ENCODE results near the gene LRFN4. TPM values are rescaled to one million over a fixed set of nuclear protein-coding genes. Genes with fewer than 3 reads are reported as not detected.

The LRFN4 gene
- total RNA-seq, 1 donor from 2014 or later: 14.5 TPM

DNA sequence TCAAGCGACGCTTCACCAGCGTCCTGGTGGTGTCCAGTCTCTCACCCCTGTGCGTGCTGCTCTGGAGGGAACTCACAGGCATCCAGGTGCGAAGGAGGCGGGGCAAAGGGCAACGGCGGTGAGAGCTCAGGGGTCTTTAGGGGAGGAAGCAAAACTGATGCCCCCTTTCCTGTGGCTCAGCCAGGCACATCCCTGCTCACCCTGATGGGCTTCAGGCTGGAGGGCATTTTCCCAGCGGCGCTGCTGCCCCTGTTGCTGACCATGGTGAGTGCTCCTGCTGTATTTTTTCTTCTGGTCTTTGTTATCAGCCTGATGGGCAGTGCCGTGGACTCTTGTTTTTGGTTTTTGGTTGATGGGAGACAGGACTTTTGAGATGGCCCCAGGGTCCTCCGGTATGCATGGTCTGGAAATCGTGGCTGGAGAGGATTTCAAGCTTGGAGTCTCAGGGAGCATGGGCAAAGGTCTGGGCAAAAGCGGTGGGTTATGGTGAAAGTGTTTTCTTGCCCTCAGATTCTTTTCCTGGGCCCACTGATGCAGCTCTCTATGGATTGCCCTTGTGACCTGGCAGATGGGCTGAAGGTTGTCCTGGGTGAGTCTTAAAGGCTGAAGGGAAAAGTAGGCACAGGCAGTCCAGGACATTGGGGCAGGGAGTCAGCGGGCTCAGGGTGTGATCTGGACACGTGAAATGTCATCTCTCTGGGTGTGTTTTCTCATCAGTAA, 12.9 kb upstream of the LRFN4 start:
- intact Hi-C loops (cut with DNase I): no loop called here
- ATAC-seq (no peak), DNase-seq (ENCODE audit: low spot score) (no peak)

DNA sequence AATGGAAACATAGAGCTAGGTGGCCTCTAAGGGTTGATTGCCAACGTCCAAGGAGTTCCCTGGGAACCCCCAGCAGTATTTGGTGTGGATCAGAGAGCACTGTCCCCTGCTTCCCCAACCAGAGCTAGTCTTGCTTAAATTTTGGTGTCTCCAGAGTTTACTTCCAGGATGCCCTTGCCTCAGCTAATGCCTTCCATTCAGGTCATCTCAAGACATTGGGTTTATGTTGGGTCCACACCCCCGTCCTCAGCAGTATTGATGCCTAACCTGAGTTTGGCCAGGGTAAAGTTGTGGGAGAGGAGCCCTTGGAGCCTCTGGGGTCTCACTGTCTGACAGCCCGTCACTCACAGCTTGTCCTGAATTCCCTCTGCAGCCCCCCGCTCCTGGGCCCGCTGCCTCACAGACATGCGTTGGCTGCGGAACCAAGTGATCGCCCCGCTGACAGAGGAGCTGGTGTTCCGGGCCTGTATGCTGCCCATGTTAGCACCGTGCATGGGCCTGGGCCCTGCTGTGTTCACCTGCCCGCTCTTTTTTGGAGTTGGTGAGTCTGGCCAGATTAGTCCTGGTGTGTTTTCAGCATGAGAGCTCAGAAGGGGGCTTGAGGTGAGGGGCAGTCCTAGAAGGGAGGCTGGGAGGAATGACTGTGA, 12.2 kb upstream of the LRFN4 start:
- intact Hi-C loops (cut with DNase I): no loop called here
- ATAC-seq: no peak
- peak; percentile 57 for DNase-seq (ENCODE audit: low spot score)

DNA sequence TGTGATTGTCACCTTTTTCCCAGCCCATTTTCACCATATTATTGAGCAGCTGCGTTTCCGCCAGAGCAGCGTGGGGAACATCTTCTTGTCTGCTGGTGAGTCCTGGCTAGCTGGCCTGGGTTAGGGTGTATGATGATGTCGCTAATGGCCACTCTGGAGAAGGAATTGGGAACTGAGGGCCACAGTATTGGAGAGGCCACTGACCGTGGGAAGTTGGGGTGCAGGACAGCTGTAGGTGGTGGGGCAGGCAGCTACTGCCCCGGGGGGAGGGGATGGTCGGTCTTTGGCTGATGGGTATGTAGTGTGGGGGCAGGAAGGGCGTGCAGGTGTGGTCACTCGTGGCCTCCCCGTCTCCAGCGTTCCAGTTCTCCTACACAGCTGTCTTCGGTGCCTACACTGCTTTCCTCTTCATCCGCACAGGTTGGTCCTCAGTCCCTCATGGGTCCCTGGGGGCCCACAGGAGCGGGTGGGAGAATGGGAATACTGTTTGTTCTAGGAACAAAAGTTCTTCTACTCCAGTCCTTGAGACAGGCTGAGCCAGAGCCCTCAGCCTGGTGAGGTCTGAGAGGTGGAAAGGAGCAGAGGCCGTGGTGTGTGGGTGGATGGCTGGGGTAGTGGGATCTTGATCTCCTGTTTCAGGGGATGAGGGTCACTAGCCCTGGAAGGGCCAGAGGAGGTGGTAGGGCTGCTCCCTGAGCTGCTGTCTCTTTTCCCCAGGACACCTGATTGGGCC, 11.6 kb upstream of the LRFN4 start:
- intact Hi-C loops (cut with DNase I): no loop called here
- ATAC-seq (no peak), DNase-seq (ENCODE audit: low spot score) (peak; percentile 53)

DNA sequence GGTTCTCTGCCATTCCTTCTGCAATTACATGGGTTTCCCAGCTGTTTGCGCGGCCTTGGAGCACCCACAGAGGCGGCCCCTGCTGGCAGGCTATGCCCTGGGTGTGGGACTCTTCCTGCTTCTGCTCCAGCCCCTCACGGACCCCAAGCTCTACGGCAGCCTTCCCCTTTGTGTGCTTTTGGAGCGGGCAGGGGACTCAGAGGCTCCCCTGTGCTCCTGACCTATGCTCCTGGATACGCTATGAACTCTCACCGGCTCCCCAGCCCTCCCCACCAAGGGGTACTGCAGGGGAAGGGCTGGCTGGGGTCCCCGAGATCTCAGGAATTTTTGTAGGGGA, 11.0 kb upstream of the LRFN4 start:
- DNase-seq (ENCODE audit: low spot score) (peak; percentile 50), ATAC-seq (no peak)
- intact Hi-C loops (cut with DNase I): no loop called here

DNA sequence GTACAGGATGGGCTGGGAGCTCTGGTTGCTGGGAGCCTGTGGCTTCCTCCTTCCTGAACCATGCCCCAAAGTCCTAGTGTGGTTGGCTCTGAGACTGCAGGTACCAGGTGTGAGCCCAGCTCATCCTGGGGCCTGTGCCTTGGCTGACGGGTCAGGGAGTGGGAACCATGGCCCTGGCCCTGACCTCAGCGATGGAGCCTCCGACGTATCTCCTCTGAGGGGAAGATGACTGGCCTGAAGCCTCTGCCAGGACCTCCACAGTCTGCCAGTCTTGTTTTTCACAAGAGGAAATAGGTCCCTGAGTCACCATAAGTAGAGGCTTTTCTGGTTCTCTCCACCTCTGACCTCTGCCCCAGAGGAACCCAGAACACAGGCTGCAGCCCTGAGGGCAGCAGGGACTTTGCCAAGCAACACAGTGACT, 10.2 kb upstream of the LRFN4 start:
- ATAC-seq: no peak
- intact Hi-C loops (cut with DNase I): no loop called here
- peak; percentile 55 for DNase-seq (ENCODE audit: low spot score)

DNA sequence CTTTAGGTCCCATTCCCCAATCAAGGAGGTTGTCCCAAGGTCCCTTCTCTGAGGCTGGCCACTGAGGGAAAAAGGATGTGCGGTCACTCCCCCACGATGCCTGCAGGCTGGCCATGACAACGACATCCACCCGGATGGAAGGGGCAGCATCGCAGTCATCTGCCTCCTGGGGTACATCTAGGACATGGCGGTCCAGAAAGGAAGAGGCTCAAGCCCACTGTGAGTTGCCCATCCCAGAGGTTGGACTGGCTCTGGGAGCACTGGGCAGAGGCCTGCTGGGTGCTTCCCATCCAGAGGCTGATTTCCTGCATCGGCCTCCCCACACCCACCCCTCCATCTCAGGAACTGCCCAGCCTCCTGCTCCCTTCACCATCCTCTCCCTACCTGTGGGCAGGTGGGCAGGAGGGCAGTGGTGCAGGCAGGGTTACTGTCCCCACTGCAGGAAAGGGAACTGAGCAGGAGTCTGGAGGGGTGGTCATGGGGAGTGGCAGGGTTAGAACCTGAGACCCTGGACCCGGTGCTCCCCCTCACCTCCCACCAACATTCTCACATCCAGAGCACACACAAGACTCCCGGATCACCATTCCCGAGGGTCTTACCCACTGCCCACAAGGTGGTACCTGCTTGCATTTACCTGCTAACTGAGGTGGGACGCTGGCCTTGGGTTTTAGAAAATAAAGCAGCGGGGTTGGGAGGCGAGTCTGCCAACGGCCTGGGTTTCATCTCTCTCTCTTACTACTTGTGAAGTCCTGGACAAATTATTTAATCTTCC, 9.2 kb upstream of the LRFN4 start:
- peak; percentile 49 for DNase-seq (ENCODE audit: low spot score)
- ATAC-seq: no peak
- intact Hi-C loops (cut with DNase I): no loop called here

DNA sequence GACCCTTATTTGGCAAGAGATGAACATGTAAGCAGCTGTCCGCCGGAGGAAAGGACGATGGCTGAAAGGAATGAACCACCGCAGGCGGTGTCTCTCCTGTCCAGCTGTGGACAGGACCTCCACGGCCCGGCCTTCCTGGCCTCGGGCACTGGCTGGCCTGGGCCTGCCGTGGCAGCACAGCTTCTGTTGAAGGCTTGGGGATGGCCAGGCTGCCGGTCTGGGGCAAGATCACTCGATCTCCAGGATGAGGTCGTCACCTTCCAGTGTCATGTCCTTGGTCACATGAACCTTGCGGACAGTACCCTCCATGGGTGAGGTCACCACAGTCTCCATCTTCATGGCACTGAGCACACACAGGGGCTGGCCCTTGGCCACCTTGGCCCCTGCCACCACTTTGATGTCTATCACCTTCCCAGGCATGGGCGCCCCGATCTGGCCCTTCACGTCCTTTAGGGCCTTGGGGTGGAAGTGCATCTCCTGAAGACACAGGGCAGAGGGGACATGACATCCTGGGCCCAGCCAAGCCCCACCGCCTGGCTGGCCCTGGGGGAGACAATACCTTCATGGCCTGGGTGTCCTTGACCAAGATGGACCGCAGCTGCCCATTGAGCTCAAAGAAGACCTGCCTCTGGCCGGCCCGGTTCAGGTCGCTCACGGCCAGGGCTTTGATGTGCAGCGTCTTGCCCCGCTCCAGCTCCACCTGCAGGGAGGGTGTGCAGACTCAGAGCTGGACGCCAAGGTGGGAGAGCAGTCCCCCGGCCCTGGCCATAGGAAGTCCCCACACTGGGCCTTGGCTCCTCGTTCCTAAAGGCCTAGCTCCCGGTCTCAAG, 8.0 kb upstream of the LRFN4 start:
- ATAC-seq: no peak
- DNase-seq (ENCODE audit: low spot score): peak; percentile 59
- intact Hi-C loops (cut with DNase I): no loop called here

DNA sequence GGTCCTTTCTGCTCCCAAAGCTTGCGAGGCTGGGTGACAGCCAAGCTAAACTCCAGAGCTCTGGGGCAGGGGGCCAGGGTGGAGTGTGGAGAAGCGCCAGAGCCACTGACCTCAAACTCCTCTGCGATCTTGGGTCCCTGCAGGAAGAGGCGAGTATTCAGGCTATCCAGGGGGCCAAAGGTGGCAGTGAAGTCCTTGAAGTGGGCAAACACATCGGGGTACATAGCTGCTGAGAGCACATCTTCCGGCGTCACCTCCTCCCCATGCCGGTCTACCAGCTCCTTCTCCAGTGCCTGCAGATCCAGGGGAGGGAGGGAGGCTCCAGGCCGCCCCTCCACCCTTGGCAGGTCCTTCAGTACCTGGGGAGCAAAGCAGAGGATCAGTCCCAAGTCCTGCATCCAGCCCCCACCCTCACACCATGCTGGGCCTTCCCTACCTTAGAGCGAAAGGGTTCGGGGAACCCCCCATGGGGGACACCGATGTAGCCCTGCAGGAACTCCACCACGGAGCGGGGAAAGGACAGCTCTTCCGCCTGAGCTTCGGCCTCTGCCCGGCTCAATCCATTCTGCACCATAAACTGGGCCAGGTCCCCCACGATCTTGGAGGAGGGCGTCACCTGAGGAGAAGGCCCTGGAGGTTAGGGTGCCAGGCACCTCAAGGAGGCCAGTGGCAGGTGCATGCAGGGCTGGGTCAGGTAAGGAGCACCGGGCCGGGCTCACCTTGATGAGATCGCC, 7.2 kb upstream of the LRFN4 start:
- intact Hi-C loops (cut with DNase I): no loop called here
- DNase-seq (ENCODE audit: low spot score) (peak; percentile 58), ATAC-seq (no peak)

DNA sequence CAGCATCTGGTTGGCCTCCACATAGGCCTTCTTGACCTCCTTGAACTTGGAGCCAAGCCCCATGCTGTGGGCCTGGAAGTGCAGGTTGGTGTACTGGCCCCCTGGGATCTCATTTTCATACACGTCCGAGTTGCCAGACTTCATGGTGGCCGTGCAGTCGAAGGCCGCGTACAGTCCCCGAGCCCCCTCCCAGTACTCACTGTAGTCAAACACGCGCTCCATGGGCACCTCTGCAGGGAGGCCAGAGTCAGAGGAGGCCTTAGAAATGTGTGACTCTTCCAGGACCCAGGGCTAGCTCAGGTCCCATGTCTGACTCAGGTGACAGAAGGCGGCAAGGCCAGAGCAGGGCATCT, 6.7 kb upstream of the LRFN4 start:
- ATAC-seq (no peak), DNase-seq (ENCODE audit: low spot score) (peak; percentile 57)
- intact Hi-C loops (cut with DNase I): no loop called here

DNA sequence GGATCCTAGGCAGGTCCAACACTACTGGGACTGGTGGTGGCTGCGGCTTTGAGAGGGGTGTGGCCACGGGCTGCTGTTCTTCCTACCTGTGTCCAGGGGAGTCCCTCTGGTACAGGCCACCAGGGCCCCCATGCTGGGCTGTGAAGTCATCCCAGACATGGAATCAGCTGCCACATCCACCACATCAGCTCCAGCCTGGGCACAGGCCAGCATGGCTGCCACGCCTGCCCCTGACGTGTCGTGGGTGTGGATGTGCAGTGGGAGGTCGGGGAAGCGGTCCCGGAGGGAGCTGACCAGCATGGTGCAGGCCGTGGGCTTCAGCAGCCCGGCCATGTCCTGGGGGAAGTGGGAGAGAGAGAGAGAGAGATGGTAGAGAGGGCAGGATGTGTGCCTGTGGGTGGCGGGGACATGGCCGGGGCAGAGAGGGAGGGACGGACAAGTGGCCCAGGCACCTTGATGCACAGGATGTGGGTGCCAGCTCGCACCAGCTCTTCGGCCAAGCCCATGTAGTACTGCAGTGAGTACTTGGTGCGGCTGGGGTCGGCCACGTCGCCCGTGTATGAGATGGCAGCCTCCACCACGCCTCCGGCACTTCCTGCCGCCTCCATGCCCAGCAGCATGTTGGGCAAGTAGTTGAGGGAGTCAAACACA, 6.2 kb upstream of the LRFN4 start:
- DNase-seq (ENCODE audit: low spot score) (peak; percentile 54), ATAC-seq (no peak)
- intact Hi-C loops (cut with DNase I): no loop called here

DNA sequence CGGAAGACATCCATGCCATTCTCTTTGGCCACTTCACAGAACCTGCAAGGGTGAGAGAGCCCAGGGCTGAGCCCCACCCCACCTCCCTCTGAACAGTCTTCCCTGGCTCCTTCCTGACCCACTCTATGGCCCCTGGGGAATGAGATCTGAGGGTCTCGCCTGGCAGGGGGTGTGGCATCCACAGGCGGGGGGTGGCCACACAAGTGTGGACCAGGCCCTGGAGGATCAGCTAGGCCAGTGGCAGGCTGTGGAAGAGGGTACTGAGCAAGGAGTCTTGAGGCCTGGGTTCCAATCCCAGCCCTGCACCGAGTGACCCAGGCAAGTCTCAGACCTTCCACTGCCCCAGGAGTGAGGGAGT, 5.6 kb upstream of the LRFN4 start:
- no peak for ATAC-seq
- intact Hi-C loops (cut with DNase I): no loop called here

DNA sequence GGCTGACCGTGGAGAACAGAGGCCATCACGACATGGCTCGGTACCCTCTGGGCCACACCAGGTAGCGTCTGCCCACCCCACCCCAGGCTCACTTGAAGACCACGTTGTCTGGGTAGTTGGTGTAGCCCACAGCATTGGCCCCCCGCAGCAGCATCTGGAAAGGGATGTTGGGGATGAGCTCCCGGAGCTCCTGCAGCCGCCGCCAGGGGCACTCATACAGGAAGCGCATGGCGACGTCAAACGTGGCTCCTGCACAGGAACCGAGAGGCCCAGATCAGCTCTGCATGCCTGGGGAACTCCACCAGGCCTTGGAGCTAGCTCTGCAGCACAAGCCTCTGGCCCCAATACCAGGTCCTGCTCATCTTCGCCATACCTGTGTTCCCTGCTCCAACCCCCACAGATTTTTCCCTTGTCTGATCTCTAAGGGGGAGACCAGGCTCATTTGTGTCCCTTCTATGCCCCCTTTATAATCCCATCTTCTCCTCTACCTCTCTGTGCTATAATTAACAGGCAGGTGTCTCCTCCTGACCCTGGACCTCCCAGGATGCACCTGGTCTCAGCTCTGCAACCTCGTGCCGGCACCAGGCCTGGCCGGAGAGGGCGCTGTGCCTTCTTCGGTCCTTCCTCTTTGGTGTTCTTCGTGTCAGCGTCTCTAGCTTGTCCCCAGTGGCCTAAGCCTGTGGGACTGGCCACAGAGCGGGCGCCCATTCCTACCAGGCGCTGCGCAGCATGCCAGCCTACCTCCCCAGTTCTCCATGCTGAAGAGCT, 5.0 kb upstream of the LRFN4 start:
- intact Hi-C loops (cut with DNase I): no loop called here
- no peak for ATAC-seq
- DNase-seq (ENCODE audit: low spot score): peak; percentile 58

More for the DNA sequence above, 5.6 kb upstream of the LRFN4 start:
- DNase-seq (ENCODE audit: low spot score): peak; percentile 39

DNA sequence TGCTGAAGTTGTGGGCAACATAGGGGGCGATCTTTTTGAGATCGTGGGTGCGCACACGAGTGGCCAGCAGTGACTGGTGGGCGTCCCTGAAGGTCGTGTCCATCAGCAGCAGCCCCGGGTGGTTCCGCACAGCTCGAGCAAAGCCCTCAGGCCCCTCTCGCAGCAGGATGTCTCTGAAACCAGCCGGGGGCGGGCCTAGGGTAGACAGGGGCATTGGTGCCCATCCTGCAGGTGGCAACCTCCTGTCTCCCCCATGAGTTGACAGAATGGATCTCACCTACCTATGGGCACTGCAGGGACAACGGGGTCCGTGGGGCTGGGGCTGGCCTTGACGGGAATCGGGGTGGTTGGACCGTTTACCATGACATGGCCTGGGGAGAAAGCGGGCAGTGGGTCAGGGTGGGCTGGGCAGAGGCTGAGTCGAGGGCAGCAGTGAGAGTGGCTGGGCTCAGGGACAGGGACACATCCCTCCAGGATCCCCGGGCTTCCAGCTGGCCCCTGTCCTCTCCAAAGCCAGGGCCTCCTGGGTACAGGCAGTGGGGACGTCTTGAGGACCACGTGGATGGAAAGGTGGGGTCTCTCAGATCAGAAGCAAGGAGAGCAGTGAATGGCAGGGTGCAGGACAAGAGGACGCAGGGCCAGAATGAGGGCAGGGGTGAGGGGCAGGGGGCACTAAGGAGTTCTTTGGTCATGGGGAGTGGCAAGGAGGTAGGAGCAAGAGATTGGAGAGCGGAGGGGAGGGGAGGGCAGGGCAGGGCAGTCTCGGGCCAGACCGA, 4.2 kb upstream of the LRFN4 start:
- no peak for ATAC-seq
- intact Hi-C loops (cut with DNase I): no loop called here
- DNase-seq (ENCODE audit: low spot score): peak; percentile 59

DNA sequence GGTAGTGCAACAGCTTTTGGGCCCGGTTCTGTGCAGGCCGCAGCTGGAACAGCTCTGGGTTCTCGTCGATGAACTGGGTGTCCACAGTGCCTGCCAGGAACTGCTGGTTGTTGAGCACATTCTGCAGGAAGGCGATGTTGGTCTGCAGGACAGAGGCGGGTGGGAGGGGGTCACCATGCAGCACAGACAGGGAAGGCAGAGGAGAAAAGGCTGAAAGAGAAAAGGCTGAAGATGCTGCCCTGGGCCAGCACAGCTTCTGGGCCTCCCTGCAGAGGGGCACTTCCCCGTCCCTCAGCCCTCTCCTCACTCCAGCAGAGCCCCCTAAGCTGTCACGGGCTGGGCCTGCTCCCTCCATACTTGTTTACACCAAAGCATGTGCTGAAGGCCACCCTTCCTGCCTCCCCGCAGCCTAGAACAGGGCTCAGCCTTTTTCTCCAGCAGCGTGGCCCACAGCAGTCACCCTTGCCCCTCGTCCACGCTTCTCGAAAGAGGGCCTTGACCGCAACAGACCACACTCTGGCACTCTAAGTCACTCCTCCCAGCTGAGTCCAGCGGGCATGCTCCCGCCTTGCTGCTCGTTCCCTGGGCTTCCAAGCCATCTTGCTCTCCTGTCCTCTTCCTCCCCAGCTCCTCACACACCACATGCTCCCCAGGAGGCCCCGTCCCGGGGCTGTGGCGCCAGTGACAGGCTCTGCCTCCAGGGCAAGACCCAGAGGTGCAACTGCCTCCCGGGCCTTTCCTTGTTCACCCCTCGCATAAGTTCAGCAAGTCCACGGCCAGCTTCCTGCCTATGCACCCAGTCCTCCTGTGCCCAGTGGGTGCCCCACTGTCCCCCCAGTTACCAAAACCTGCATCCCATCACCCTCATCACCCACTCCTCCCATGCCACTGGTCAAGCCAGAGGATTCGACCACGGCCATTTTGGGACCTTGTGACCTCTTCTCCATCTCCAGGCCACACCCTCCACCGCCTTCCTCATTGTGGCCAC, 3.3 kb upstream of the LRFN4 start:
- intact Hi-C loops (cut with DNase I): no loop called here
- DNase-seq (ENCODE audit: low spot score) (no peak), ATAC-seq (no peak)

DNA sequence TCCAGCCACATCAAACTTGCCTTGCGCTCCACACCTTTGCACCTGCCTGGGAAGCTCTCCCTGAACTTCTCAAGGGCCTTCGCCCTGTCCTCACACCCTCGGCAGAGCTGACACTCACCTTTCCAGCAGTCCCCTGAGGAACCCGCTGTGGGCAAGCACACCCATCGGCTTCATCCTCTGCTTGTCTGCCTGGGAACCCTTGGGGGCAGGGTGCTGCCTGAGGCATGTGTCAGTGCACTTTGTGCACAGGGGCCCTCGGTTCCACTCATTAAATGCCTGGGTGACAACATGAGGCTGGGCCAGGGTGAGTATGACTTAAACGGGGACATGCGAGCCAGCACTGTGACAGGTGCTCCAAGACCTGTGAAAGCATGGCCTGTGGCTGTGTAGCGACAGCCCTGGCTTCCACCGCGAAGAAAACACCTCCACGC, 2.6 kb upstream of the LRFN4 start:
- intact Hi-C loops (cut with DNase I): no loop called here
- no peak for ATAC-seq

More for the DNA sequence above, 2.6 kb upstream of the LRFN4 start:
- DNase-seq (ENCODE audit: low spot score): no peak
